HepG2 (cell line): ENCODE measurements around the gene IKZF3. TPM values are rescaled to one million over a fixed set of nuclear protein-coding genes. Genes with fewer than 3 reads are reported as not detected.

Experiments used
- ATF1 ChIP-seq: IDR thresholded peaks from 2 replicates; pipeline ENCODE4 v1.6.1; 2016; ENCODE audit warnings: mild to moderate bottlenecking, control low read depth
- FOXA1 ChIP-seq, 2 experiments: fragments of 450-650 bp in 1 of 2; sonication (generic) in 1 of 2; formaldehyde crosslinking in 1 of 2; IDR thresholded peaks; 2 replicates each; pipeline versions ENCODE4 v1.4.0 to v1.6.1; 2016 to 2020; ENCODE audit warnings: missing genetic modification reagents in 1 of 2
- KDM2A ChIP-seq: sonication (generic); formaldehyde crosslinking; IDR thresholded peaks from 2 replicates; pipeline ENCODE4 v1.4.0; 2020; ENCODE audit warnings: low read depth, missing genetic modification reagents, borderline replicate concordance
- KDM5A ChIP-seq: fragments of 200-600 bp; sonication (generic); IDR thresholded peaks from 2 replicates; pipeline ENCODE4 v1.7.0; 2018; ENCODE audit warnings: antibody characterized with exemption, mild to moderate bottlenecking, low read length, borderline replicate concordance
- KLF16 ChIP-seq, 2 experiments: sonication (generic) in 1 of 2; formaldehyde crosslinking in 1 of 2; IDR thresholded peaks; 2 replicates each; pipeline versions ENCODE4 v1.6.1 to v1.8.0; 2016 to 2023; ENCODE audit warnings: missing genetic modification reagents in 2 of 2, missing compliant biosample characterization in 1 of 2
- PHF20 ChIP-seq: sonication (generic); formaldehyde crosslinking; IDR thresholded peaks from 2 replicates; pipeline ENCODE4 v1.5.0; 2020; ENCODE audit warnings: mild to moderate bottlenecking, missing genetic modification reagents
- PHF8 ChIP-seq: sonication (generic); formaldehyde crosslinking; IDR thresholded peaks from 2 replicates; pipeline ENCODE4 v1.5.0; 2020; ENCODE audit warnings: missing genetic modification reagents
- POLR2G ChIP-seq: fragments of 200-400 bp; formaldehyde crosslinking; IDR thresholded peaks from 2 replicates; pipeline ENCODE4 v1.6.1; 2018; ENCODE audit warnings: mild to moderate bottlenecking, low read depth, low read length, moderate library complexity
- RFX5 ChIP-seq: IDR thresholded peaks from 2 replicates; pipeline ENCODE4 v1.6.1; 2011; ENCODE audit warnings: low read depth, low read length, improper control_type of control experiment
- SETDB1 ChIP-seq: sonication (generic); formaldehyde crosslinking; IDR thresholded peaks from 2 replicates; pipeline ENCODE4 v1.5.1; 2020; ENCODE audit warnings: missing genetic modification reagents, mild to moderate bottlenecking, borderline replicate concordance
- TBX2 ChIP-seq: sonication (generic); formaldehyde crosslinking; IDR thresholded peaks from 2 replicates; pipeline ENCODE4 v1.5.0; 2020; ENCODE audit warnings: missing genetic modification reagents, mild to moderate bottlenecking, borderline replicate concordance
- TRIM24 ChIP-seq: sonication (generic); formaldehyde crosslinking; IDR thresholded peaks from 2 replicates; pipeline ENCODE4 v1.8.0; 2022; ENCODE audit warnings: mild to moderate bottlenecking, missing genetic modification reagents
- ZNF138 ChIP-seq: sonication (generic); formaldehyde crosslinking; IDR thresholded peaks from 2 replicates; pipeline ENCODE4 v1.5.0; 2020; ENCODE audit warnings: mild to moderate bottlenecking, low read depth, missing genetic modification reagents
- ZNF333 ChIP-seq: sonication (generic); formaldehyde crosslinking; IDR thresholded peaks from 2 replicates; pipeline ENCODE4 v1.4.0; 2020; ENCODE audit warnings: mild to moderate bottlenecking, missing genetic modification reagents, borderline replicate concordance
- ZNF44 ChIP-seq: sonication (generic); formaldehyde crosslinking; IDR thresholded peaks from 2 replicates; pipeline ENCODE4 v1.5.1; 2020; ENCODE audit warnings: mild to moderate bottlenecking, missing genetic modification reagents
- ZNF605 ChIP-seq: sonication (generic); formaldehyde crosslinking; IDR thresholded peaks from 2 replicates; pipeline ENCODE4 v1.8.0; 2022; ENCODE audit warnings: mild to moderate bottlenecking, missing genetic modification reagents
- polyA plus RNA-seq, 8 experiments: library from polyadenylated mRNA; depleted of rRNA in 3 of 8; stranded (reverse) in 7 of 8; unstranded in 1 of 8; fragments of >200 nt; fragmentation: Illumina TruSeq in 4 of 8; extraction: Trizol in 4 of 8; gene quantifications; 2 replicates each; pipeline versions ENCODE4 v1.2.1 to v1.2.3, GENCODE V29; 2011 to 2016; ENCODE audit warnings: low read depth in 4 of 8, missing spikeins in 1 of 8, mixed read lengths in 1 of 8; ENCODE audit not compliant: insufficient read depth in 1 of 8
- total RNA-seq, 5 experiments: library from RNA; depleted of rRNA; stranded (reverse); fragments of >200 nt; fragmentation: Illumina TruSeq; extraction: Trizol; gene quantifications; 2 replicates each; pipeline ENCODE4 v1.2.3, GENCODE V29; 2016; ENCODE audit warnings: low read depth in 1 of 5
- TF ChIP-seq, protein P1 (sequence below): sonication (generic); formaldehyde crosslinking; IDR thresholded peaks from 2 replicates; pipeline ENCODE4 v1.4.0; 2020; ENCODE audit warnings: missing genetic modification reagents
- TF ChIP-seq, protein P2 (sequence below): fragments of 450-650 bp; IDR thresholded peaks from 2 replicates; pipeline ENCODE4 v1.6.1; 2017
- TF ChIP-seq, protein P3 (sequence below): sonication (generic); formaldehyde crosslinking; IDR thresholded peaks from 2 replicates; pipeline ENCODE4 v1.5.0; 2020; ENCODE audit warnings: mild to moderate bottlenecking, missing genetic modification reagents

The IKZF3 gene
- total and polyA plus RNA-seq, 2 of the 13 experiments (the other 11 are each of a cell fraction or from before 2014, with no cell fraction given), result not detected

DNA sequence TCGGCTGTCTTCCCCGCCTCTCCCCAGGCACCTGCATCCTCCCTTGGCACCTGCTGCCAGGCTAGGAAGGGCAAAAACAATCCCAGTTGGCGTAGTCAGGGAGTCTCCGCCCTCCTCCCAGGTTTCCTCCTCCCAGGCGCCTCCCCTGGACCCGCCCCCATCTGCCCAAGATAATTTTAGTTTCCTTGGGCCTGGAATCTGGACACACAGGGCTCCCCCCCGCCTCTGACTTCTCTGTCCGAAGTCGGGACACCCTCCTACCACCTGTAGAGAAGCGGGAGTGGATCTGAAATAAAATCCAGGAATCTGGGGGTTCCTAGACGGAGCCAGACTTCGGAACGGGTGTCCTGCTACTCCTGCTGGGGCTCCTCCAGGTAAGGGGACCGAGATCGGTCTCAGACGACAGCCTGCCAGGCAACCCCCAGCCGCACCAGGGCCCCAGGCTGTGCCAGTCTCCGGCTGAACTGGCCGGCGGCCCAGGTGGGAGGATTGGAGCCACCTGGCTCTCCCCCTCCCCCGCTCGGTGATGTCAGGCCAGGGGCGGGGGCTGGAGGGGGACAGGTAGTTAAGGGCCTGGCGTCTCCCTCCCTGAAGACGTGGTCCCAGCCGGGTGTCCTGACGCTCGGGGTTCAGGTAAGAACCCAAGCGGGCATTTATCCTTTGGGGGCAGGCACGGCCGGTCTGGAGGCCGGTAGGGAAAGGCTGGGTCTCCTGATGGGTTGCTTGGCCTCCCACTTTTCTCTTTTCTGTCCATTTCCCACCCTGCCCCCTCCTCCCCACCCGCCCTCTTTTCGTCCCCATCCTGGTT lies 126.1 kb downstream of the IKZF3 start, which contains the start of gene GRB7 (continued):
- TF ChIP-seq, protein P1, sequence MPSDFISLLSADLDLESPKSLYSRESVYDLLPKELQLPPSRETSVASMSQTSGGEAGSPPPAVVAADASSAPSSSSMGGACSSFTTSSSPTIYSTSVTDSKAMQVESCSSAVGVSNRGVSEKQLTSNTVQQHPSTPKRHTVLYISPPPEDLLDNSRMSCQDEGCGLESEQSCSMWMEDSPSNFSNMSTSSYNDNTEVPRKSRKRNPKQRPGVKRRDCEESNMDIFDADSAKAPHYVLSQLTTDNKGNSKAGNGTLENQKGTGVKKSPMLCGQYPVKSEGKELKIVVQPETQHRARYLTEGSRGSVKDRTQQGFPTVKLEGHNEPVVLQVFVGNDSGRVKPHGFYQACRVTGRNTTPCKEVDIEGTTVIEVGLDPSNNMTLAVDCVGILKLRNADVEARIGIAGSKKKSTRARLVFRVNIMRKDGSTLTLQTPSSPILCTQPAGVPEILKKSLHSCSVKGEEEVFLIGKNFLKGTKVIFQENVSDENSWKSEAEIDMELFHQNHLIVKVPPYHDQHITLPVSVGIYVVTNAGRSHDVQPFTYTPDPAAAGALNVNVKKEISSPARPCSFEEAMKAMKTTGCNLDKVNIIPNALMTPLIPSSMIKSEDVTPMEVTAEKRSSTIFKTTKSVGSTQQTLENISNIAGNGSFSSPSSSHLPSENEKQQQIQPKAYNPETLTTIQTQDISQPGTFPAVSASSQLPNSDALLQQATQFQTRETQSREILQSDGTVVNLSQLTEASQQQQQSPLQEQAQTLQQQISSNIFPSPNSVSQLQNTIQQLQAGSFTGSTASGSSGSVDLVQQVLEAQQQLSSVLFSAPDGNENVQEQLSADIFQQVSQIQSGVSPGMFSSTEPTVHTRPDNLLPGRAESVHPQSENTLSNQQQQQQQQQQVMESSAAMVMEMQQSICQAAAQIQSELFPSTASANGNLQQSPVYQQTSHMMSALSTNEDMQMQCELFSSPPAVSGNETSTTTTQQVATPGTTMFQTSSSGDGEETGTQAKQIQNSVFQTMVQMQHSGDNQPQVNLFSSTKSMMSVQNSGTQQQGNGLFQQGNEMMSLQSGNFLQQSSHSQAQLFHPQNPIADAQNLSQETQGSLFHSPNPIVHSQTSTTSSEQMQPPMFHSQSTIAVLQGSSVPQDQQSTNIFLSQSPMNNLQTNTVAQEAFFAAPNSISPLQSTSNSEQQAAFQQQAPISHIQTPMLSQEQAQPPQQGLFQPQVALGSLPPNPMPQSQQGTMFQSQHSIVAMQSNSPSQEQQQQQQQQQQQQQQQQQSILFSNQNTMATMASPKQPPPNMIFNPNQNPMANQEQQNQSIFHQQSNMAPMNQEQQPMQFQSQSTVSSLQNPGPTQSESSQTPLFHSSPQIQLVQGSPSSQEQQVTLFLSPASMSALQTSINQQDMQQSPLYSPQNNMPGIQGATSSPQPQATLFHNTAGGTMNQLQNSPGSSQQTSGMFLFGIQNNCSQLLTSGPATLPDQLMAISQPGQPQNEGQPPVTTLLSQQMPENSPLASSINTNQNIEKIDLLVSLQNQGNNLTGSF (CRISPR knock-in tag), result 0 out of 2 replicates have a peak, but pooled peaks have one; percentile 44
- TF ChIP-seq ZNF138 (CRISPR knock-in tag), result no peak
- TF ChIP-seq TBX2 (CRISPR knock-in tag), result peak; percentile 64
- 0 out of 2 replicates have a peak, but pooled peaks have one; percentile 29 for TF ChIP-seq KDM2A (CRISPR knock-in tag)
- TF ChIP-seq ZNF605 (CRISPR knock-in tag), result peak; percentile 90
- 0 out of 2 replicates have a peak, but pooled peaks have one; percentile 19 for TF ChIP-seq PHF20 (CRISPR knock-in tag)
- peak; percentile 82; the same call in 1 of the 2 replicates for TF ChIP-seq ZNF44
- TF ChIP-seq, protein P2, sequence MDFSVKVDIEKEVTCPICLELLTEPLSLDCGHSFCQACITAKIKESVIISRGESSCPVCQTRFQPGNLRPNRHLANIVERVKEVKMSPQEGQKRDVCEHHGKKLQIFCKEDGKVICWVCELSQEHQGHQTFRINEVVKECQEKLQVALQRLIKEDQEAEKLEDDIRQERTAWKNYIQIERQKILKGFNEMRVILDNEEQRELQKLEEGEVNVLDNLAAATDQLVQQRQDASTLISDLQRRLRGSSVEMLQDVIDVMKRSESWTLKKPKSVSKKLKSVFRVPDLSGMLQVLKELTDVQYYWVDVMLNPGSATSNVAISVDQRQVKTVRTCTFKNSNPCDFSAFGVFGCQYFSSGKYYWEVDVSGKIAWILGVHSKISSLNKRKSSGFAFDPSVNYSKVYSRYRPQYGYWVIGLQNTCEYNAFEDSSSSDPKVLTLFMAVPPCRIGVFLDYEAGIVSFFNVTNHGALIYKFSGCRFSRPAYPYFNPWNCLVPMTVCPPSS, result no peak
- TF ChIP-seq FOXA1 (IDR thresholded peaks at IDR 0.05), result no peak
- no peak for TF ChIP-seq FOXA1 (CRISPR knock-in tag; IDR thresholded peaks at IDR 0.05)
- TF ChIP-seq KDM5A, result peak; percentile 1; the same call in 1 of the 2 replicates
- no peak for TF ChIP-seq TRIM24 (CRISPR knock-in tag)
- TF ChIP-seq ZNF333 (CRISPR knock-in tag), result no peak
- TF ChIP-seq ATF1 (CRISPR knock-in tag), result peak; percentile 46; the same call in 1 of the 2 replicates
- no peak for TF ChIP-seq SETDB1 (CRISPR knock-in tag)
- TF ChIP-seq, protein P3, sequence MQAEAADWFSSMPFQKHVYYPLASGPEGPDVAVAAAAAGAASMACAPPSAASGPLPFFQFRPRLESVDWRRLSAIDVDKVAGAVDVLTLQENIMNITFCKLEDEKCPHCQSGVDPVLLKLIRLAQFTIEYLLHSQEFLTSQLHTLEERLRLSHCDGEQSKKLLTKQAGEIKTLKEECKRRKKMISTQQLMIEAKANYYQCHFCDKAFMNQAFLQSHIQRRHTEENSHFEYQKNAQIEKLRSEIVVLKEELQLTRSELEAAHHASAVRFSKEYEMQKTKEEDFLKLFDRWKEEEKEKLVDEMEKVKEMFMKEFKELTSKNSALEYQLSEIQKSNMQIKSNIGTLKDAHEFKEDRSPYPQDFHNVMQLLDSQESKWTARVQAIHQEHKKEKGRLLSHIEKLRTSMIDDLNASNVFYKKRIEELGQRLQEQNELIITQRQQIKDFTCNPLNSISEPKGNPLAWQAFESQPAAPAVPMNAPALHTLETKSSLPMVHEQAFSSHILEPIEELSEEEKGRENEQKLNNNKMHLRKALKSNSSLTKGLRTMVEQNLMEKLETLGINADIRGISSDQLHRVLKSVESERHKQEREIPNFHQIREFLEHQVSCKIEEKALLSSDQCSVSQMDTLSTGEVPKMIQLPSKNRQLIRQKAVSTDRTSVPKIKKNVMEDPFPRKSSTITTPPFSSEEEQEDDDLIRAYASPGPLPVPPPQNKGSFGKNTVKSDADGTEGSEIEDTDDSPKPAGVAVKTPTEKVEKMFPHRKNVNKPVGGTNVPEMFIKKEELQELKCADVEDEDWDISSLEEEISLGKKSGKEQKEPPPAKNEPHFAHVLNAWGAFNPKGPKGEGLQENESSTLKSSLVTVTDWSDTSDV (CRISPR knock-in tag), result no peak
- TF ChIP-seq PHF8, result peak; percentile 55; the same call in 1 of the 2 replicates
- no peak for TF ChIP-seq RFX5
- TF ChIP-seq POLR2G, result peak; percentile 77
- no peak for TF ChIP-seq KLF16 (CRISPR knock-in tag; IDR thresholded peaks at IDR 0.05)
